Transverse colon (tissue), 3 donors: ENCODE data around the gene PFKFB3.

Experiments
- CTCF ChIP-seq, 5 experiments: fragments of 200-600 bp in 3 of 5; fragments of 450-650 bp in 2 of 5; sonication (generic) in 3 of 5; IDR thresholded peaks; 1 replicate in 2 of 5; 2 replicates in 3 of 5; pipeline ENCODE4 v1.5.1; 2016 to 2017; ENCODE audit warnings: antibody characterized with exemption in 5 of 5, inconsistent platforms in 3 of 5, mild to moderate bottlenecking in 2 of 5, moderate library complexity in 1 of 5
- POLR2A ChIP-seq: fragments of 450-650 bp; IDR thresholded peaks from one replicate; pipeline ENCODE4 v1.6.1; 2016; ENCODE audit warnings: antibody characterized with exemption, mild to moderate bottlenecking, moderate library complexity

- TF ChIP-seq CTCF (IDR thresholded peaks at IDR 0.05): no peak
- TF ChIP-seq POLR2A: no peak
Measured at GRCh38 chr10:6185039-6185716, 17.6 kb upstream of the PFKFB3 start.
